ENCODE measurements around the gene SUPT4H1. TPM values are rescaled to one million over a fixed set of nuclear protein-coding genes. Genes with fewer than 3 reads are reported as not detected.
"Not testable (repeated sequence)": the region's sequence is repeated elsewhere in the genome, so short reads cannot be mapped to it uniquely, and the experiment has no call there.

SUPT4H1 gene
- total RNA-seq = 10 to 100 TPM; 40.5 to 77.3 (median 63.2) TPM
- total RNA-seq (2013) = 54.1 TPM
- total RNA-seq = 0.41 to 1.8 (median 0.86) reads per million in 29 experiments

GRCh38 chr17:58351831-58352595, at the start of gene SUPT4H1:
Gene SUPT4H1, minus strand, starts transcription at chr17:58352201. Its CDS starts 66 bp downstream, at chr17:58352135.
- Mint-ChIP-seq H3K27me3 (no peaks in the 10 kb centered on the region), H3K27ac (peak within 1 kb of the TSS; percentile 100), H3K9me3 (no peaks in the 10 kb centered on the region), H3K4me1 (peaks cover 56 to 65% (median 61%) of the 10 kb centered on the region in 3 donors), H3K36me3 (peaks cover 31% of the 10 kb centered on the region), H3K4me3 (peak within 1 kb of the TSS; percentile 99 to 100 (median 100))
- Histone ChIP-seq H3K4me1 (ENCODE audit: control insufficient read depth in 1 of 2, extremely low read depth in 1 of 2, insufficient read depth in 2 of 2, low read length in 2 of 2) (peaks cover 26 to 36% of the 10 kb centered on the region in 2 experiments), H3K36me3 (ENCODE audit: control insufficient read depth in 2 of 2, extremely low read depth in 1 of 2, insufficient read depth in 1 of 2, low read length in 1 of 2) (peaks cover 0 to 49% of the 10 kb centered on the region in 2 donors), H3K9me3 (no peaks in the 10 kb centered on the region), H3K27ac (ENCODE audit: low read length) (peak within 1 kb of the TSS; percentile 77), H3K27me3 (replicated peaks in 1 of 2; ENCODE audit: control insufficient read depth in 2 of 2, extremely low read depth in 1 of 2, insufficient read depth in 2 of 2, low read length in 1 of 2) (no peaks in the 10 kb centered on the region), H3K4me3 (ENCODE audit: control insufficient read depth in 1 of 2, extremely low read depth in 1 of 2, low read length in 1 of 2) (peak within 1 kb of the TSS; percentile 83 to 95)
- under 1% methylated on average over 55 of the region's 60 CpGs for WGBS (ENCODE audit: insufficient coverage)
- DNase-seq (peak; percentile 81 to 94 (median 88)), ATAC-seq (replicated peaks in 1 of 4) (peak; percentile 92 to 96 (median 94))
- ChIA-PET CTCF (interaction anchor here (0.7 to 3.1 kb wide), 13 partner anchors 8 to 136 kb away, joined by 3 to 32 read pairs (median 4); partner anchors contain the start of genes HSF5 (in 1 of the 2) and RNF43 (in 1 of the 2)), POLR2A (interaction anchor here (0.6 to 2.2 kb wide), 15 partner anchors 11 to 269 kb away, joined by 3 to 20 read pairs (median 4); partner anchors contain the start of genes RNF43 (in 1 of the 2) and TSPOAP1 (in 1 of the 2))

- Histone ChIP-seq H3K27me3 (replicated peaks in 1 of 2; ENCODE audit: control insufficient read depth in 2 of 2, extremely low read depth in 1 of 2, insufficient read depth in 2 of 2, low read length in 1 of 2) (no peaks in the 10 kb centered on the region), H3K4me1 (ENCODE audit: control insufficient read depth in 1 of 2, extremely low read depth in 1 of 2, insufficient read depth in 2 of 2, low read length in 2 of 2) (peaks cover 0 to 3% of the 10 kb centered on the region in 2 experiments), H3K27ac (ENCODE audit: low read length) (no peak overlapping the region), H3K36me3 (ENCODE audit: control insufficient read depth in 2 of 2, extremely low read depth in 1 of 2, insufficient read depth in 1 of 2, low read length in 1 of 2) (no peaks in the 10 kb centered on the region), H3K9me3 (no peaks in the 10 kb centered on the region), H3K4me3 (ENCODE audit: control insufficient read depth in 1 of 2, extremely low read depth in 1 of 2, low read length in 1 of 2) (no peak overlapping the region)
- ATAC-seq (replicated peaks in 1 of 4) (no peak), DNase-seq (no peak)
- no peaks in the 10 kb centered on the region for H3K9me3 Mint-ChIP-seq
- ChIA-PET CTCF (no interaction called here), POLR2A (interaction anchor here in 1 of 2 donors (0.7 kb wide), 1 partner anchor 588 kb away, joined by 4 read pairs; no protein-coding TSS in a partner anchor)
- no peak overlapping the region for H3K4me3 Mint-ChIP-seq
- H3K36me3 Mint-ChIP-seq = no peaks in the 10 kb centered on the region
- H3K27me3 Mint-ChIP-seq = no peaks in the 10 kb centered on the region
- 83% methylated on average over 1 of the region's 2 CpGs for WGBS (ENCODE audit: insufficient coverage)
- H3K4me1 Mint-ChIP-seq = peaks cover 0 to 7% (median 7%) of the 10 kb centered on the region in 3 donors
- H3K27ac Mint-ChIP-seq = no peak overlapping the region
Measured at GRCh38 chr17:58401287-58401686, 49.3 kb upstream of the SUPT4H1 start.

GRCh38 chr17:58400826-58401225, 48.8 kb upstream of the SUPT4H1 start:
- Histone ChIP-seq H3K4me3 (ENCODE audit: control insufficient read depth in 1 of 2, extremely low read depth in 1 of 2, low read length in 1 of 2) (no peak overlapping the region), H3K27ac (ENCODE audit: low read length) (no peak overlapping the region), H3K27me3 (replicated peaks in 1 of 2; ENCODE audit: control insufficient read depth in 2 of 2, extremely low read depth in 1 of 2, insufficient read depth in 2 of 2, low read length in 1 of 2) (no peaks in the 10 kb centered on the region), H3K9me3 (no peaks in the 10 kb centered on the region), H3K4me1 (ENCODE audit: control insufficient read depth in 1 of 2, extremely low read depth in 1 of 2, insufficient read depth in 2 of 2, low read length in 2 of 2) (peaks cover 0 to 3% of the 10 kb centered on the region in 2 experiments), H3K36me3 (ENCODE audit: control insufficient read depth in 2 of 2, extremely low read depth in 1 of 2, insufficient read depth in 1 of 2, low read length in 1 of 2) (no peaks in the 10 kb centered on the region)
- Mint-ChIP-seq H3K27me3 (no peaks in the 10 kb centered on the region), H3K36me3 (no peaks in the 10 kb centered on the region), H3K4me1 (peaks cover 0 to 7% (median 7%) of the 10 kb centered on the region in 3 donors), H3K4me3 (no peak overlapping the region), H3K9me3 (no peaks in the 10 kb centered on the region), H3K27ac (no peak overlapping the region)
- ChIA-PET CTCF (no interaction called here), POLR2A (no interaction called here)
- DNase-seq (no peak), ATAC-seq (replicated peaks in 1 of 4) (no peak)

GRCh38 chr17:58399974-58400373, 48.0 kb upstream of the SUPT4H1 start:
- ATAC-seq (replicated peaks in 1 of 4) (no peak), DNase-seq (no peak)
- no peaks in the 10 kb centered on the region for H3K9me3 Mint-ChIP-seq
- H3K4me1 ChIP-seq (ENCODE audit: control insufficient read depth in 1 of 2, extremely low read depth in 1 of 2, insufficient read depth in 2 of 2, low read length in 2 of 2) = peaks cover 0 to 3% of the 10 kb centered on the region in 2 experiments
- peaks cover 0 to 7% (median 7%) of the 10 kb centered on the region in 3 donors for H3K4me1 Mint-ChIP-seq
- no peak overlapping the region for H3K4me3 ChIP-seq (ENCODE audit: control insufficient read depth in 1 of 2, extremely low read depth in 1 of 2, low read length in 1 of 2)
- ChIA-PET POLR2A (no interaction called here), CTCF (no interaction called here)
- H3K27me3 ChIP-seq (replicated peaks in 1 of 2; ENCODE audit: control insufficient read depth in 2 of 2, extremely low read depth in 1 of 2, insufficient read depth in 2 of 2, low read length in 1 of 2) = no peaks in the 10 kb centered on the region
- no peaks in the 10 kb centered on the region for H3K9me3 ChIP-seq
- no CpG with 5 or more reads among the region's 3 CpGs for WGBS (ENCODE audit: insufficient coverage)
- H3K36me3 Mint-ChIP-seq = no peaks in the 10 kb centered on the region
- no peak overlapping the region for H3K4me3 Mint-ChIP-seq
- H3K36me3 ChIP-seq (ENCODE audit: control insufficient read depth in 2 of 2, extremely low read depth in 1 of 2, insufficient read depth in 1 of 2, low read length in 1 of 2) = no peaks in the 10 kb centered on the region
- no peaks in the 10 kb centered on the region for H3K27me3 Mint-ChIP-seq
- no peak overlapping the region for H3K27ac Mint-ChIP-seq
- no peak overlapping the region for H3K27ac ChIP-seq (ENCODE audit: low read length)

- no peaks in the 10 kb centered on the region for H3K9me3 Mint-ChIP-seq
- Histone ChIP-seq H3K27ac (ENCODE audit: low read length) (no peak overlapping the region), H3K4me3 (ENCODE audit: control insufficient read depth in 1 of 2, extremely low read depth in 1 of 2, low read length in 1 of 2) (no peak overlapping the region), H3K9me3 (no peaks in the 10 kb centered on the region), H3K4me1 (ENCODE audit: control insufficient read depth in 1 of 2, extremely low read depth in 1 of 2, insufficient read depth in 2 of 2, low read length in 2 of 2) (peaks cover 0 to 3% of the 10 kb centered on the region in 2 experiments), H3K36me3 (ENCODE audit: control insufficient read depth in 2 of 2, extremely low read depth in 1 of 2, insufficient read depth in 1 of 2, low read length in 1 of 2) (no peaks in the 10 kb centered on the region), H3K27me3 (replicated peaks in 1 of 2; ENCODE audit: control insufficient read depth in 2 of 2, extremely low read depth in 1 of 2, insufficient read depth in 2 of 2, low read length in 1 of 2) (no peaks in the 10 kb centered on the region)
- POLR2A ChIA-PET = no interaction called here
- CTCF ChIA-PET = interaction anchor here in 1 of 2 donors (0.7 kb wide), 1 partner anchor 258 kb away, joined by 5 read pairs; no protein-coding TSS in a partner anchor
- ATAC-seq (replicated peaks in 1 of 4) (no peak), DNase-seq (no peak)
- H3K27ac Mint-ChIP-seq = no peak overlapping the region
- no peak overlapping the region for H3K4me3 Mint-ChIP-seq
- peaks cover 4% of the 10 kb centered on the region for H3K36me3 Mint-ChIP-seq
- no peaks in the 10 kb centered on the region for H3K27me3 Mint-ChIP-seq
- peaks cover 0 to 7% (median 7%) of the 10 kb centered on the region in 3 donors for H3K4me1 Mint-ChIP-seq
- WGBS (ENCODE audit: insufficient coverage) = no CpG with 5 or more reads among the region's 3 CpGs
Measured at GRCh38 chr17:58398574-58399266, 46.7 kb upstream of the SUPT4H1 start.

GRCh38 chr17:58397421-58397820, 45.4 kb upstream of the SUPT4H1 start:
- H3K4me3 Mint-ChIP-seq; H3K9me3 Mint-ChIP-seq; H3K36me3 Mint-ChIP-seq; POLR2A ChIA-PET; ATAC-seq (replicated peaks in 1 of 4); H3K4me1 ChIP-seq (ENCODE audit: control insufficient read depth in 1 of 2, extremely low read depth in 1 of 2, insufficient read depth in 2 of 2, low read length in 2 of 2); H3K36me3 ChIP-seq (ENCODE audit: control insufficient read depth in 2 of 2, extremely low read depth in 1 of 2, insufficient read depth in 1 of 2, low read length in 1 of 2); DNase-seq; H3K9me3 ChIP-seq; H3K4me3 ChIP-seq (ENCODE audit: control insufficient read depth in 1 of 2, extremely low read depth in 1 of 2, low read length in 1 of 2); H3K27ac ChIP-seq (ENCODE audit: low read length); H3K27me3 ChIP-seq (replicated peaks in 1 of 2; ENCODE audit: control insufficient read depth in 2 of 2, extremely low read depth in 1 of 2, insufficient read depth in 2 of 2, low read length in 1 of 2); H3K27ac Mint-ChIP-seq; H3K27me3 Mint-ChIP-seq; H3K4me1 Mint-ChIP-seq: not testable (repeated sequence)
- WGBS (ENCODE audit: insufficient coverage) = 93% methylated on average over 2 of the region's 5 CpGs
- CTCF ChIA-PET = interaction anchor here in 1 of 2 donors (1.0 kb wide), 1 partner anchor 9 kb away, joined by 3 read pairs; no protein-coding TSS in a partner anchor

Data from T-cell (primary cell).